Measurements from ENCODE around the gene CNTNAP5. TPM values are rescaled to one million over a fixed set of nuclear protein-coding genes. Genes with fewer than 3 reads are reported as not detected.

Gene CNTNAP5
- total and polyA plus RNA-seq, 4 experiments from 2014 or later, result not detected

GRCh38 chr2:124911560-124911959, 886.5 kb downstream of the CNTNAP5 start:
- Histone ChIP-seq H3K27ac (ENCODE audit: low read depth, low read length) (no peak overlapping the region), H3K27me3 (ENCODE audit: insufficient read depth, low read length) (no peaks in the 10 kb centered on the region), H3K4me3 (ENCODE audit: low read length in 2 of 2) (no peak overlapping the region), H3K36me3 (ENCODE audit: insufficient read depth, low read length) (no peaks in the 10 kb centered on the region), H3K4me1 (ENCODE audit: insufficient read depth, low read length) (no peaks in the 10 kb centered on the region), H3K9me3 (ENCODE audit: control insufficient read depth in 1 of 2, low read length in 2 of 2) (no peaks in the 10 kb centered on the region)
- ChIA-PET POLR2A (ENCODE audit: partially characterized antibody) (no interaction called here), CTCF (ENCODE audit: partially characterized antibody) (no interaction called here)
- no peak overlapping the region for H3K27ac Mint-ChIP-seq
- H3K9me3 Mint-ChIP-seq, result peaks cover 0 to 5% (median 0%) of the 10 kb centered on the region in 8 donors
- no peaks in the 10 kb centered on the region for H3K4me1 Mint-ChIP-seq
- no peak overlapping the region for H3K4me3 Mint-ChIP-seq
- no peaks in the 10 kb centered on the region for H3K27me3 Mint-ChIP-seq
- H3K36me3 Mint-ChIP-seq, result no peaks in the 10 kb centered on the region
- DNase-seq, result no peak
- intact Hi-C loops (cut with micrococcal nuclease), result no loop called here

- H3K4me3 Mint-ChIP-seq, result no peak overlapping the region
- H3K27ac ChIP-seq (ENCODE audit: low read depth, low read length), result no peak overlapping the region
- no peaks in the 10 kb centered on the region for H3K27me3 ChIP-seq (ENCODE audit: insufficient read depth, low read length)
- H3K36me3 Mint-ChIP-seq, result no peaks in the 10 kb centered on the region
- no peaks in the 10 kb centered on the region for H3K27me3 Mint-ChIP-seq
- POLR2A ChIA-PET (ENCODE audit: partially characterized antibody), result no interaction called here
- intact Hi-C loops (cut with micrococcal nuclease), result no loop called here
- no peak overlapping the region for H3K27ac Mint-ChIP-seq
- H3K9me3 Mint-ChIP-seq, result peaks cover 0 to 12% (median 3%) of the 10 kb centered on the region in 8 donors
- H3K4me3 ChIP-seq (ENCODE audit: low read length in 2 of 2), result no peak overlapping the region
- no peaks in the 10 kb centered on the region for H3K4me1 Mint-ChIP-seq
- no peak for DNase-seq
- no peaks in the 10 kb centered on the region for H3K36me3 ChIP-seq (ENCODE audit: insufficient read depth, low read length)
- CTCF ChIA-PET (ENCODE audit: partially characterized antibody), result no interaction called here
- no peaks in the 10 kb centered on the region for H3K4me1 ChIP-seq (ENCODE audit: insufficient read depth, low read length)
- H3K9me3 ChIP-seq (ENCODE audit: control insufficient read depth in 1 of 2, low read length in 2 of 2), result no peaks in the 10 kb centered on the region
These were observed 888.8 kb downstream of the CNTNAP5 start for GRCh38 chr2:124913868-124914267.

- H3K27ac ChIP-seq (ENCODE audit: low read depth, low read length), result no peak overlapping the region
- intact Hi-C loops (cut with micrococcal nuclease), result no loop called here
- H3K27me3 Mint-ChIP-seq, result no peaks in the 10 kb centered on the region
- H3K9me3 Mint-ChIP-seq, result peaks cover 0 to 12% (median 5%) of the 10 kb centered on the region in 8 donors
- no peak overlapping the region for H3K27ac Mint-ChIP-seq
- no peaks in the 10 kb centered on the region for H3K36me3 ChIP-seq (ENCODE audit: insufficient read depth, low read length)
- ChIA-PET CTCF (ENCODE audit: partially characterized antibody) (no interaction called here), POLR2A (ENCODE audit: partially characterized antibody) (no interaction called here)
- H3K4me3 Mint-ChIP-seq, result no peak overlapping the region
- no peaks in the 10 kb centered on the region for H3K9me3 ChIP-seq (ENCODE audit: control insufficient read depth in 1 of 2, low read length in 2 of 2)
- H3K4me3 ChIP-seq (ENCODE audit: low read length in 2 of 2), result no peak overlapping the region
- no peaks in the 10 kb centered on the region for H3K4me1 ChIP-seq (ENCODE audit: insufficient read depth, low read length)
- H3K36me3 Mint-ChIP-seq, result no peaks in the 10 kb centered on the region
- DNase-seq, result no peak
- H3K27me3 ChIP-seq (ENCODE audit: insufficient read depth, low read length), result no peaks in the 10 kb centered on the region
- no peaks in the 10 kb centered on the region for H3K4me1 Mint-ChIP-seq
These were observed 890.5 kb downstream of the CNTNAP5 start for GRCh38 chr2:124915567-124915966.

- no peaks in the 10 kb centered on the region for H3K4me1 Mint-ChIP-seq
- no peak overlapping the region for H3K27ac Mint-ChIP-seq
- no peak overlapping the region for H3K4me3 ChIP-seq (ENCODE audit: low read length in 2 of 2)
- no peaks in the 10 kb centered on the region for H3K27me3 Mint-ChIP-seq
- H3K9me3 Mint-ChIP-seq, result peaks cover 0 to 22% (median 8%) of the 10 kb centered on the region in 8 donors
- no peak overlapping the region for H3K4me3 Mint-ChIP-seq
- intact Hi-C loops (cut with micrococcal nuclease), result no loop called here
- H3K27me3 ChIP-seq (ENCODE audit: insufficient read depth, low read length), result no peaks in the 10 kb centered on the region
- no peak overlapping the region for H3K27ac ChIP-seq (ENCODE audit: low read depth, low read length)
- H3K4me1 ChIP-seq (ENCODE audit: insufficient read depth, low read length), result no peaks in the 10 kb centered on the region
- H3K36me3 ChIP-seq (ENCODE audit: insufficient read depth, low read length), result no peaks in the 10 kb centered on the region
- no peaks in the 10 kb centered on the region for H3K36me3 Mint-ChIP-seq
- no peak for DNase-seq
- CTCF ChIA-PET (ENCODE audit: partially characterized antibody), result no interaction called here
- POLR2A ChIA-PET (ENCODE audit: partially characterized antibody), result no interaction called here
- no peaks in the 10 kb centered on the region for H3K9me3 ChIP-seq (ENCODE audit: control insufficient read depth in 1 of 2, low read length in 2 of 2)
These were observed 894.2 kb downstream of the CNTNAP5 start for GRCh38 chr2:124919296-124919695.

- no peak for DNase-seq
- intact Hi-C loops (cut with micrococcal nuclease), result no loop called here
- ChIA-PET CTCF (ENCODE audit: partially characterized antibody) (no interaction called here), POLR2A (ENCODE audit: partially characterized antibody) (no interaction called here)
- Mint-ChIP-seq H3K4me3 (no peak overlapping the region), H3K36me3 (no peaks in the 10 kb centered on the region), H3K9me3 (peaks cover 0 to 22% (median 9%) of the 10 kb centered on the region in 8 donors), H3K4me1 (no peaks in the 10 kb centered on the region), H3K27me3 (no peaks in the 10 kb centered on the region), H3K27ac (no peak overlapping the region)
- Histone ChIP-seq H3K27me3 (ENCODE audit: insufficient read depth, low read length) (no peaks in the 10 kb centered on the region), H3K4me3 (ENCODE audit: low read length in 2 of 2) (no peak overlapping the region), H3K9me3 (ENCODE audit: control insufficient read depth in 1 of 2, low read length in 2 of 2) (no peaks in the 10 kb centered on the region), H3K36me3 (ENCODE audit: insufficient read depth, low read length) (no peaks in the 10 kb centered on the region), H3K4me1 (ENCODE audit: insufficient read depth, low read length) (no peaks in the 10 kb centered on the region), H3K27ac (ENCODE audit: low read depth, low read length) (no peak overlapping the region)
These were observed 895.4 kb downstream of the CNTNAP5 start for GRCh38 chr2:124920448-124920847.

- H3K4me3 Mint-ChIP-seq, result no peak overlapping the region
- CTCF ChIA-PET (ENCODE audit: partially characterized antibody), result no interaction called here
- no peaks in the 10 kb centered on the region for H3K27me3 Mint-ChIP-seq
- H3K9me3 ChIP-seq (ENCODE audit: control insufficient read depth in 1 of 2, low read length in 2 of 2), result no peaks in the 10 kb centered on the region
- no peak for DNase-seq
- H3K27ac ChIP-seq (ENCODE audit: low read depth, low read length), result no peak overlapping the region
- no peaks in the 10 kb centered on the region for H3K4me1 ChIP-seq (ENCODE audit: insufficient read depth, low read length)
- H3K36me3 ChIP-seq (ENCODE audit: insufficient read depth, low read length), result no peaks in the 10 kb centered on the region
- H3K9me3 Mint-ChIP-seq, result peaks cover 0 to 27% (median 10%) of the 10 kb centered on the region in 8 donors
- no peak overlapping the region for H3K4me3 ChIP-seq (ENCODE audit: low read length in 2 of 2)
- H3K36me3 Mint-ChIP-seq, result no peaks in the 10 kb centered on the region
- POLR2A ChIA-PET (ENCODE audit: partially characterized antibody), result no interaction called here
- intact Hi-C loops (cut with micrococcal nuclease), result no loop called here
- no peaks in the 10 kb centered on the region for H3K4me1 Mint-ChIP-seq
- H3K27ac Mint-ChIP-seq, result no peak overlapping the region
- H3K27me3 ChIP-seq (ENCODE audit: insufficient read depth, low read length), result no peaks in the 10 kb centered on the region
These were observed 896.1 kb downstream of the CNTNAP5 start for GRCh38 chr2:124921191-124921590.

GRCh38 chr2:124923097-124923496, 898.0 kb downstream of the CNTNAP5 start:
- H3K4me3 Mint-ChIP-seq, result no peak overlapping the region
- no peaks in the 10 kb centered on the region for H3K4me1 ChIP-seq (ENCODE audit: insufficient read depth, low read length)
- POLR2A ChIA-PET (ENCODE audit: partially characterized antibody), result no interaction called here
- H3K27me3 Mint-ChIP-seq, result no peaks in the 10 kb centered on the region
- no peaks in the 10 kb centered on the region for H3K27me3 ChIP-seq (ENCODE audit: insufficient read depth, low read length)
- H3K9me3 Mint-ChIP-seq, result peaks cover 3 to 24% (median 13%) of the 10 kb centered on the region in 8 donors
- intact Hi-C loops (cut with micrococcal nuclease), result no loop called here
- H3K27ac Mint-ChIP-seq, result no peak overlapping the region
- H3K4me1 Mint-ChIP-seq, result no peaks in the 10 kb centered on the region
- H3K36me3 Mint-ChIP-seq, result no peaks in the 10 kb centered on the region
- CTCF ChIA-PET (ENCODE audit: partially characterized antibody), result no interaction called here
- no peak for DNase-seq
- no peaks in the 10 kb centered on the region for H3K9me3 ChIP-seq (ENCODE audit: control insufficient read depth in 1 of 2, low read length in 2 of 2)
- no peaks in the 10 kb centered on the region for H3K36me3 ChIP-seq (ENCODE audit: insufficient read depth, low read length)
- H3K27ac ChIP-seq (ENCODE audit: low read depth, low read length), result no peak overlapping the region
- H3K4me3 ChIP-seq (ENCODE audit: low read length in 2 of 2), result no peak overlapping the region

- CTCF ChIA-PET (ENCODE audit: partially characterized antibody), result no interaction called here
- H3K36me3 Mint-ChIP-seq, result no peaks in the 10 kb centered on the region
- H3K27me3 Mint-ChIP-seq, result no peaks in the 10 kb centered on the region
These were observed 908.8 kb downstream of the CNTNAP5 start for GRCh38 chr2:124933883-124934282.

More at GRCh38 chr2:124933883-124934282, 908.8 kb downstream of the CNTNAP5 start:
- Mint-ChIP-seq H3K4me1 (no peaks in the 10 kb centered on the region), H3K27ac (no peak overlapping the region), H3K4me3 (peak overlapping the region in 1 of 8 donors; percentile 46), H3K9me3 (peaks cover 0 to 19% (median 6%) of the 10 kb centered on the region in 8 donors)
- Histone ChIP-seq H3K36me3 (ENCODE audit: insufficient read depth, low read length) (no peaks in the 10 kb centered on the region), H3K4me3 (ENCODE audit: low read length in 2 of 2) (no peak overlapping the region), H3K4me1 (ENCODE audit: insufficient read depth, low read length) (no peaks in the 10 kb centered on the region), H3K9me3 (ENCODE audit: control insufficient read depth in 1 of 2, low read length in 2 of 2) (peaks cover 0 to 4% of the 10 kb centered on the region in 2 donors), H3K27ac (ENCODE audit: low read depth, low read length) (no peak overlapping the region), H3K27me3 (ENCODE audit: insufficient read depth, low read length) (no peaks in the 10 kb centered on the region)
- intact Hi-C loops (cut with micrococcal nuclease), result no loop called here
- DNase-seq, result no peak
- POLR2A ChIA-PET (ENCODE audit: partially characterized antibody), result no interaction called here
